AG08395 (cell line): Measurements from ENCODE around the gene FAM163B.

Experiments
- DNase-seq: peaks from one replicate; pipeline ENCODE4 v3.0.0; 2012; ENCODE audit warnings: mixed read lengths, low spot score

Gene FAM163B

GRCh38 chr9:133609311-133610098 is at the start of gene FAM163B:
Gene FAM163B (minus strand): TSS chr9:133609389. CDS start chr9:133580223, 29,166 bp downstream.
- DNase-seq = peak; percentile 67

DNA sequence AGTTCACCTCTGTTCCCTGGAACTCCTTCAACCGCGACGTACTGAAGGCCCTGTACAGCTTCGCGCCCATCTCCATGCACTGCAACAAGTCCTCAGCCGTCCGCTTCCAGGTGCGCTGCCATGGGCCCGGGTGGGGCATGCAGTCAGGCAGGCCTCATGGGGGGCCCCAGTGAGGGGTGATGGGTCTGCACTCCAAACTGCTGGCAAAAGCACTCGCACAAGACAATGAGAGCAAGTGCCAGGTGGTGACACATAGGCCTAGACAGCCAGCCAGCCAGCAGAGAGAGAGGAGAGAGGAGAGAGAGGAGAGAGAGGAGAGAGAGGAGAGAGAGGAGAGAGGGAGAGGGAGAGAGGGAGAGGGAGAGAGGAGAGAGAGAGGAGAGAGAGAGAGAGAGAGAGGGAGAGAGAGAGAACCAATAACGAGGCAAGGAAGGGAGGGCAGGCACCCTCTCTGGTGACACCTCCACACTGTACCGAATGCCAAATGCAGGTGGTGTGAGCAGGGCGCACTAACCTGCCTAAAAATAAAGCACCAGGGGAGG is 48.0 kb upstream of the FAM163B start:
- DNase-seq = no peak

DNA sequence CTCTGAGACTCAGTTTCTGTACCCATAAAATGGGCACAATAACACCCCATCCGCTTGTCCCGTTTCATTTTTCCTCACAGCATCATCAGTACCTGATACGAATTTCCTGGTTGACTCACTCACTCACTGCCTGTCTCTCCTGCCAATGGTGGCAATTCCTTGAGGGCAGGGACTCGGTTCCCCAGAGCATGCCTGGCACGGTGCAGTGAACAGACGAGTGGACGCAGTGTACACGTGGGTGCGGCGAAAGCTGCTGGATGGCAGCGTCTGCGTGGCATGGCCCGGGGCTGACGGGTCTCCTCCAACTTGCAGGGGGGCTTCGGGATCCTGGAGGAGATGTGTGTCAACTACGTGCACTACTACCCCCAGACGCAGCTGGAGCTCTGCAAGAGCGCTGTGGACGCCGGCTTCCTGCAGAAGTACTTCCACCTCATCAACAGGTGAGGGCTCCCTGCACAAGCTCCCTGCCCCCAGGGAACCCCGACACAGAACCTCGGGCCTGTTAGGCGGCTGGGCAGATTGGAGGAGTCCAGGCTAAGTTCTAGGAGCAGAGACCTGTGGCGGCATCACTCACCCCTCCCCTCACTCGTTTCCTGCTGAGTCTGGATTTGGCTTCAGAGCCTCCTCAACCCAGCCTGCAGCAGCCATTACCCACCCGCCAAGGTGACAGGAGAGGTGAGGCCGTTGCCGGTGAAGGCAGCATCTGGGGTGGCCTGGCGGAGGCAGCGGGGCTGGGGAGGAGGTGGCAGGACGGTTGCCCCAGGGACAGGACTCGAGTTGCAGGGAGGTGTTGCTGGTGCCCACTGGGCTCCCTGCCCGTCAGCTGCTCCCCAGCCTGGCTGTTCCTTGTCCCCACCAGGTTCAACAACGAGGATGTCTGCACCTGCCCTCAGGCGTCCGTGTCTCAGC is 47.3 kb upstream of the FAM163B start:
- no peak for DNase-seq

DNA sequence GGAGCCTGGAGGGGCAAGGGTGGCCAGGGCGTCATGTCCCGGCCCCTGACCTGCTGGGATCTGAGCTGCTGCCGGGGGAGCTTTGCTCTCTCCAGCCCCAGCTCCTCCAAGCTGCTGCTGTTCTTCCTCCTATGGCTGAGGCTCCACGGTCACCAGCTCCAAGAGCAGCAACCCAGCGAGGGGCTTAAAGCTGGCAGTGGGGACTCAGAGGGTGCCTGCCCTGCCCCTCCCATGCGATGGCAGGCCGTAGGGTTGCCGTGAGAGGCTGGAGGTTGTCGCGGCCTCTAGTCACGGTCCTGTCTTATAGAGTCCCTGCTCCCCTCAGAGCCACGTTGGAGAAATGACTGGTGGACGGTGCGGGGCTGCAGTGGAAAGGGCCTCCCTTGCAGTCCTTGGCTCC is 46.5 kb upstream of the FAM163B start:
- no peak for DNase-seq

DNA sequence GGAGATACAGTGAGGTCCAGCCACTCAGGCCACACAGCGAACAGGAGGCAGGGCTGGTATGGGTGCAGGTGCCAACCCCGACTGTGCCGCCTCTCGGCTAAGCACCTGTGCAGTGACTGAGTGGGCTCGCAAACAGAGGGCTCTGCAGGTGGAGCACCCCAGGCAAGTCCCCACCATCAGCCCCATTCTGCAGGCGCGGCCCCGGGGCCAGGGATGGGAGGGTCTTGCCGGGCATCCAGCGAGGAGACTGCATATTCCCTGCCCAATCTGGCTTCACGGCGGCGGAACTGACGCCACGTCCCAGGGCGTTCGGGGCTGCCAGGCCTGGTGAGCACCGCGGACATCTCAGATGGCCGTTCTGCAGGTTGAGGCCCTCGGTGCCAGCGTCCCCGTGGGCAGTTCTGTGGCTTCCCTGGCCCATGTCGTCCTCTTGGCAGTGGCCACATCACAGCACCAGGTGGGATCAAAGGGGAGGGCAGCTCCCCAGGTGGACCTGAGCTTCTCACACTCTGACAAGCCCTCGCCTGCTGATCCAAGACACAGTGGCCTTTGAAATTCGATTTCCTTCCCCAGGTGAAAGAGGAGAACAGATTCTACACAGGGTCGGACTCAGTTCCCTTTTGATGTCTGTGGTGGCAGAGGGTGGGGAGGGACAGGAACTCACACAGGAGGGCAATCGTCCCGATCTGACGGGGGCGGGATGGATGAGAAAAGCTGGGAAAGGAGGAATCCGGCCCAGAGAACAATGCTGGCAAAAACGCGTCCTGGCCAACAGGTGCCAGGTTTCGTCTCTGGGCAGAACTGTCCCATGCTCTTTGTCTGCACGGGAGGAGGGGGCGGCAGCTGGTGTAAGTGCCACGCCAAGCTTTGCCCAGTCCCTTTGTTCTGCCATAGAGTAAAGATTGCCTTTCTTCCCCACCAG is 45.8 kb upstream of the FAM163B start:
- no peak for DNase-seq

DNA sequence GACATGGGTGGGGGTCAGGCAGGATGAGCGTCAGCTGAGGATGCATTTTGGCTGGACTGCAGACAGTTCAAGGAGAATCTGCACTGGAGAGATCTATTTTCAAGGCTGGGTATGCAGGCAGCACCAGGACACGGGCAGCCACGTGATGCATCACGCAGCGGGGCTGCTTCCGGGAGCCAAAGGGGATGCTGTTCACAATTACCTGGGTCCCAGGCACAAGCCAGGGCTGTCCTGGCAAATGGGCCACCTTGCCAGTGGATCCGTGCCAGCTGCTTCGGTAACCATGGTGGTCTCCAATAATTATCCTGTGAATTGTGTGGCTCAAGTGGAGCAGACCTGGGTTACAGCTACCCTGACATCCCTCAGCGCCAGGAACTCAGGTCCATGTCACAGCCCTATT is 44.4 kb upstream of the FAM163B start:
- no peak for DNase-seq

DNA sequence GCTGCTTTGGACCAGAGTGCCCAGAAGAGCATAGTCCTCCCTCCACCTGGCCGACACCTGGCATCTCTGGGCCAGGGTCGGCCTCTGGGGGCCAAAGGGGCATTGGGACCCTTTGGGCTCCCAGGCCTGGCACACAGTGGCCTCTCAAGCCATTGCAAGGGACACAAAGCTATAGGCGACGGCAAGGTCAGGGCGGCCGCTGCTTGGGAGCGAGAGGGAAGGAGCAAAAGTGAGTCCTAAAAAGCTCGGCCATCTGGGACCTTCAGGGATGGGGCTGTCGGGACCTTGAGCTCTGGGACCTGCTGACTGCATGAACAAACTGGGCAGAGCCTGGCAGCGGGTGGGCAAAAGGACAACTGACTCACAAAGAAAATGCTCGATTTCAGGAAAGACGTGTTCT is 40.8 kb upstream of the FAM163B start:
- DNase-seq = no peak

DNA sequence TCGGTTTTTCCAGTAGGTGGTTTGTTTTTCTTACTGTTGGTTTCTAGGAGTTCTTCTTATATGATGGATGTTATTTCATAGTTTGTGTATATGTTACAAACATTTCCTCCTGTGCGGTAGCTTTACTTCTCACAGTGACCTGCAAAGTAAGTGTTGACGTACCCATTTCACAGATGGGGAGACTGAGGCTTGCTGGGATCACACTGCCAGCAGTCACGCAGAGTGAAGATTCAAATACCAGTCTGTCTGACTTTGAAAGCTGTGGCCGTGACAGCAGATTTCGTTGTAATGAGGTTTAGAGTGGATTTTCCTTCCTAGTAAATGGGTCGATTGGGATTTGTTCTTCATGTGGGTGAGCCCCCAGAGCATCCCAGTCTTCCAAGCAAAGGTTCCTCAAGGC is 40.0 kb upstream of the FAM163B start:
- DNase-seq = no peak

DNA sequence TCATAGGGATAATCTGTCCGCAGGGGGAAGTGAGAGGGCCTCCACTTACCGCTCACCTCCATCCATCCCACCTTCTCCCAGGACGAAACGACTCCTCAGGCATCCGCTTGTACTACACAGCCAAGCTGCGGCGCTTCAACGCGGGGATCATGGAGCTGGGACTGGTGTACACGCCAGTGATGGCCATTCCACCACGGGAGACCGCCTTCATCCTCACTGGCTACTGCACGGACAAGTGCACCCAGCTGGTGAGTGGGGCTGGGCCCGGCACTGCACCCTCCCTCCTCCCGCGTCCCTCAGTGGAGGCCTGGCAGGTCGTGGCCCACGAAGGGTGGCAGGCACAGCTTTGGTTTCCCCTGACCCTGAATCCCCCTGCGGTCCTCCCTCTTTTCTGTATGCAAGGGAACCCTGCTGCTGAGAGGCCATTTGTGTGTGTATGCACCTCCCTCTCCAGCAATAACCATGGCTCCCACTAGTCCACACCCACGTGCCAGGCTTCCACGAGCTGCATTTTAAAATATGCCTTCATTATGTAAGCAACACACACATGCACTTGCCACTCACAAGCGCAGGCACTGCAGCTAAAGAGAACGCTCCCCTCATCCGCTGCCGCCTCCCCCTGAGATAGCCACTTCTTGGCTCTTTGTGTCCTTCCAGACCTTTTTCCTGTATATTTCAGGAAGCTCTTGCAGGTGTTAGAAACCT is 38.7 kb upstream of the FAM163B start:
- DNase-seq = no peak

- DNase-seq = no peak
Observed at GRCh38 chr9:133647148-133647547, 38.0 kb upstream of the FAM163B start.

GRCh38 chr9:133645021-133645765 is 36.0 kb upstream of the FAM163B start:
- no peak for DNase-seq

DNA sequence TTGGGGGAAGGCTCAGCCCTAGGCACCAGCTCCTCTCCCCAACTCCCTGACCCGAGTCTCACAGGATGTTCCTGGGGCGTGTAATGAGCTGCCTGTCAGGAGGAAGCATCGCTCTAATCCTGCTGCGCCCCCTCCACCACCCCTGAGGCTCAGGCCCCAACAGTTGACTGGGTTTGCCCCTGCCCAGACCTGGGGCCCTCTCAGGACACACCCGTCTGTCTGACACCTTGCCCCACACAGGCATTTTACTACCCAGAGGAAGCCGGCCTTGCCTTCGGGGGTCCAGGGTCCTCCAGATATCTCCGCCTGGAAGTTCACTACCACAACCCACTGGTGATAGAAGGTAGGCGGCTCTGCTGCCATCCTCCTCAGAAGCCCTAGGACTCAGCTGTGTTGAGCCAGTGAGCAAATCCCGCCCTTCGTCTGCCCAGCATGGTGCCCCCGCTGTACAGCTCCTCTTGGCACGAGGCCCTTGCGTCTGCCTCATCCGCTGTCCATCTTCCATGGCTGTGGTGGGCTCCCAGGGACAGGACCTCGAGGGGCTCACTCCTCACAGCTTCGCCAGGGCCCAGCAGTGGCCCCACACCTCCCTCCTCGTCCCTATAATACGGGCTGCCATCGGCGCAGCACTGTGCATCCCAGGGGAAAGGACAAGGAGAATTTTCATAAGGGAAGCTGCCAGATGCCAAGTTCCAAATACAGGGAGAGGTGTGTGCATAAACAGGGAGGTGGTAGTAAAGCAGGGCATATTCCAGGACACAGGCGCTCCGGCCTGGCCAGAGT is 35.0 kb upstream of the FAM163B start:
- DNase-seq = no peak

DNA sequence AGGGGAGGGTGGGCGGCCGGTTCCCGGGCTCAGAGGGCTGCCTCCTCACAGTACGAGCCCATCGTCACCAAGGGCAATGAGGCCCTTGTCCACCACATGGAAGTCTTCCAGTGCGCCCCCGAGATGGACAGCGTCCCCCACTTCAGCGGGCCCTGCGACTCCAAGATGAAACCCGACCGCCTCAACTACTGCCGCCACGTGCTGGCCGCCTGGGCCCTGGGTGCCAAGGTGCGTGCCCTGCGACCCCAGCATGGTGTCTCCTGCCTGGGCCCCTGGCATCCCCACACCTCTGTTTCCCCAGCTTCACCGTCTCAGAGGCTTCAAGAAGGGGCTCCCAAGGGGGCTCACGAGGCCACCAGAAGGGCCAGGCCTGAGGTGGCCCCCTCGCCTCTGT is 34.2 kb upstream of the FAM163B start:
- no peak for DNase-seq

GRCh38 chr9:133642708-133643361 is 33.6 kb upstream of the FAM163B start:
- DNase-seq = no peak

- no peak for DNase-seq
Observed at GRCh38 chr9:133641861-133642595, 32.8 kb upstream of the FAM163B start.

DNA sequence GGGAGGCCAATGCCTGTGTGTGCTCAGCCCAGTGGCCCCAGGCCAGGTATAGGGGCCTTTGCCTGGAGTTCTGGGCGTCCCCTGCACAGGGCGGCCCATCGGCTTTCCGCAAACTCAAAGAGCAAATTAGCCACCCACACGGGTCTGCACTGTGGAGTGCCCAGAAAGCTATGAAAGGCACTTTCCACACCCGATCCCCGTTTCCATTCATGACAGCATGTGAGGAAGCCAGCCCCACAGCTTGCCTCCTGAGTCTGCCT is 32.1 kb upstream of the FAM163B start:
- no peak for DNase-seq

DNA sequence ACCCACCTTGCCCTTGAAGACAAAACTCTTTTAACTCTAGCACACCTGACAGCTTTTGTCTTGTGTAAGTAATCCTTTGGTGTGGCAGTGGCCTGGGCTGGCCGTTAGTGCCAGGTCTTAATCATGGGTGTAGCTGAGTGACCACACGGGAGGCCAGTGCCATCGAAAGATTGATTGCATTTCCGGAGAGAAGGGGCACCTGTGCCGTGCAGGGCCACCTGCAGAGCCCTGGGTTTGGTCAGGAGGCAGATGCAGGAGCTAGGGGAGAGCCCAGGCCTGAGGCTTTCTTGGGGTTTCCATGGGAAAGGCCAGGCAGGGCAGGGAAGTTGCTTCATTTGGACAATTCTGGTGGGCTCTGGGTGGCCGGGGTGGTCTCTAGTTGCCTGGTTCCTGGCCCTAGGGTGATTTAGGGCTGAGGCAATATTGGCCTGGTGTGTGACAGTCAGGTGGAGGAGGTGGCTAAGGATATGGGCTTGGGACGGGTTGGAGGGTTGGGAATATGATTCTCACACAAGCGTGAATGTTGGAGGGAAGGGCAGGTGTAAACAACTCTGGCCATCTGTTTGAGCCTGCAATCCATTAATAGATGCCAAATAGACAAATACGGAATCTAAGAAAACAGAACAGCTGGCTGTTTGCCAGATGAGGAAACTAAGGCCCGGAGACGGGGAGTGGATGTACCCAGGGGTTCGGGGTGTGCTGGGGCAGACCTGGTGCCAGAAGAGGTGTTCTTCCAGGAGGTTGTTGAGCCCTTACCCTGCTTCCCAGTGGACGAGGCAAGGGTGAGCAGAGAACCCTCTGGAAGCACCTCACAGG is 31.6 kb upstream of the FAM163B start:
- DNase-seq = no peak

- no peak for DNase-seq
Observed at GRCh38 chr9:133640160-133640559, 31.0 kb upstream of the FAM163B start.
